PC-3 (cell line): ENCODE data around the gene DHRS7. TPM values are rescaled to one million over a fixed set of nuclear protein-coding genes. Genes with fewer than 3 reads are reported as not detected.

Experiments
- ATAC-seq: fragments of 200-7000 bp; cut with Tn5 transposase; 2 replicates; pipeline ENCODE4 v1.9.1; 2020; ENCODE audit warnings: mild to moderate bottlenecking, moderate library complexity
- BruUV-seq: library from RNA; stranded (reverse); fragments of 400-500 nt; replicated peaks from 2 replicates; lab custom pipeline; 2021; lab: Mats Ljungman, UMichigan
- CTCF ChIA-PET: fragments of 300-600 bp; sonication (Branson Sonifier 250); formaldehyde crosslinking; loops from one replicate; lab custom pipeline; 2022; ENCODE audit warnings: antibody characterized with exemption; lab: Charles Lee
- POLR2A ChIA-PET: fragments of 300-600 bp; sonication (Branson Sonifier 250); formaldehyde crosslinking; loops from one replicate; lab custom pipeline; 2022; ENCODE audit warnings: antibody characterized with exemption; ENCODE audit not compliant: unreplicated experiment; lab: Charles Lee
- DNase-seq: peaks from one replicate; pipeline ENCODE4 v3.0.0-alpha.2; 2015
- H2AFZ ChIP-seq: fragments of 300-600 bp; sonication (generic); 2 replicates; pipeline ENCODE4 v1.6.0; 2016; ENCODE audit warnings: antibody characterized with exemption, low read length
- H3F3A ChIP-seq: fragments of 300-600 bp; sonication (generic); one replicate; pipeline ENCODE4 v1.6.0; 2017; ENCODE audit warnings: antibody characterized with exemption, low read length, control low read depth, mild to moderate bottlenecking; ENCODE audit not compliant: unreplicated experiment
- H3K27ac ChIP-seq: fragments of 300-600 bp; sonication (generic); 2 replicates; pipeline ENCODE4 v1.5.1; 2016; ENCODE audit warnings: mild to moderate bottlenecking, low read length
- H3K27me3 ChIP-seq: fragments of 300-600 bp; sonication (generic); 2 replicates; pipeline ENCODE4 v1.6.1; 2016; ENCODE audit warnings: low read length, mixed read lengths
- H3K36me3 ChIP-seq: fragments of 300-600 bp; sonication (generic); 2 replicates; pipeline ENCODE4 v1.6.1; 2016; ENCODE audit warnings: low read depth, mixed run types, low read length, mixed read lengths
- H3K4me1 ChIP-seq: fragments of 300-600 bp; sonication (generic); 2 replicates; pipeline ENCODE4 v1.5.1; 2016; ENCODE audit warnings: low read length; ENCODE audit not compliant: insufficient read depth
- H3K4me2 ChIP-seq: fragments of 300-600 bp; sonication (generic); 2 replicates; pipeline ENCODE4 v1.6.0; 2016; ENCODE audit warnings: low read length
- H3K4me3 ChIP-seq: fragments of 300-600 bp; sonication (generic); 2 replicates; pipeline ENCODE4 v1.5.1; 2016; ENCODE audit warnings: mild to moderate bottlenecking, low read length, mixed read lengths
- H3K79me2 ChIP-seq: fragments of 300-600 bp; sonication (generic); 2 replicates; pipeline ENCODE4 v1.6.1; 2017; ENCODE audit warnings: low read length, mixed read lengths
- H3K9ac ChIP-seq: fragments of 300-600 bp; sonication (generic); 2 replicates; pipeline ENCODE4 v1.6.0; 2016; ENCODE audit warnings: mild to moderate bottlenecking, low read length
- H3K9me2 ChIP-seq: fragments of 300-600 bp; sonication (generic); replicated peaks from 2 replicates; pipeline ENCODE4 v1.6.1; 2016; ENCODE audit warnings: mixed run types, low read length, mixed read lengths
- H3K9me3 ChIP-seq: fragments of 300-600 bp; sonication (generic); 2 replicates; pipeline ENCODE4 v1.6.1; 2016; ENCODE audit warnings: low read length, mixed read lengths
- H4K20me1 ChIP-seq: fragments of 300-600 bp; sonication (generic); 2 replicates; pipeline ENCODE4 v1.6.1; 2016; ENCODE audit warnings: low read length, mixed read lengths
- CTCF ChIP-seq: fragments of 300-600 bp; sonication (generic); conservative IDR thresholded peaks from 2 replicates; pipeline ENCODE4 v1.5.1; 2017; ENCODE audit warnings: antibody characterized with exemption, low read depth, mild to moderate bottlenecking, low read length
- EZH2 ChIP-seq: fragments of 300-600 bp; sonication (generic); IDR thresholded peaks from one replicate; pipeline ENCODE4 v1.6.1; 2017; ENCODE audit warnings: antibody characterized with exemption, mild to moderate bottlenecking, low read length; ENCODE audit not compliant: unreplicated experiment
- EZH2phosphoT487 ChIP-seq: fragments of 300-600 bp; sonication (generic); IDR thresholded peaks from 2 replicates; pipeline ENCODE4 v1.6.1; 2018; ENCODE audit warnings: mild to moderate bottlenecking, antibody characterized with exemption, low read length, borderline replicate concordance
- intact Hi-C: fragments of 100-400 bp; cut with micrococcal nuclease; formaldehyde crosslinking; loops from 2 replicates; pipeline ENCODE4 v1.9.0; 2023
- total RNA-seq: library from RNA; depleted of rRNA; stranded (reverse); fragments of >200 nt; gene quantifications from 2 replicates; pipeline ENCODE4 v1.2.3, GENCODE V29; 2014

The DHRS7 gene
- total RNA-seq, 1 experiment from 2014 or later: 236 TPM

DNA sequence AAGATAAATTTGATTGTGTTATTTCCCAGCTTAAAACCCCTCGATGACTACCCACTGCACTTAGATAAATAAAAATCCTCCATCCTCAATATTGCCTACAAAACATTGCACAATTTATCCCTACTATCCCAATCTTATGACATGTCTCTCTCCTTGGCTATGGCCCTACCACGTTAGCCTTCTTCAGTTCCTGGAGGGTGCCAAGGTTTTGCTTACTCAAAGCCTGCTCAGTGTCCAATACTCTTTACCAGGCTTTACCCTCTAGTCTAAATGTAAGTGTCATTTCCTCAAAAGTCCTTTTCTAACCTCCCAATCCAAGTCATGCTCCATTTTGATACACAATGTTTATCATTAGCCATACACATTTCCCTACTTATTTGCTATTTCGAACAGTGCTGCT lies 48.8 kb upstream of the DHRS7 start:
- Histone ChIP-seq H3K4me1 (no peaks in the 10 kb centered on the region), H2AFZ (no peak overlapping the region), H3F3A (no peaks in the 10 kb centered on the region), H3K9ac (no peak overlapping the region), H3K4me3 (no peak overlapping the region), H3K27ac (no peak overlapping the region), H3K79me2 (no peaks in the 10 kb centered on the region), H3K9me3 (no peaks in the 10 kb centered on the region), H3K27me3 (peaks cover 4% of the 10 kb centered on the region; the same call in 1 of the 2 replicates), H3K4me2 (no peak overlapping the region), H3K9me2 (0 out of 2 replicates have a peak, but pooled peaks cover 7% of the 10 kb centered on the region), H4K20me1 (no peaks in the 10 kb centered on the region), H3K36me3 (no peaks in the 10 kb centered on the region)
- TF ChIP-seq EZH2phosphoT487 (no peak), EZH2 (no peak), CTCF (no peak)
- CTCF ChIA-PET: no interaction called here
- DNase-seq: no peak
- POLR2A ChIA-PET: no interaction called here
- no TSS peak for BruUV-seq
- intact Hi-C loops: no loop called here
- ATAC-seq: no peak

DNA sequence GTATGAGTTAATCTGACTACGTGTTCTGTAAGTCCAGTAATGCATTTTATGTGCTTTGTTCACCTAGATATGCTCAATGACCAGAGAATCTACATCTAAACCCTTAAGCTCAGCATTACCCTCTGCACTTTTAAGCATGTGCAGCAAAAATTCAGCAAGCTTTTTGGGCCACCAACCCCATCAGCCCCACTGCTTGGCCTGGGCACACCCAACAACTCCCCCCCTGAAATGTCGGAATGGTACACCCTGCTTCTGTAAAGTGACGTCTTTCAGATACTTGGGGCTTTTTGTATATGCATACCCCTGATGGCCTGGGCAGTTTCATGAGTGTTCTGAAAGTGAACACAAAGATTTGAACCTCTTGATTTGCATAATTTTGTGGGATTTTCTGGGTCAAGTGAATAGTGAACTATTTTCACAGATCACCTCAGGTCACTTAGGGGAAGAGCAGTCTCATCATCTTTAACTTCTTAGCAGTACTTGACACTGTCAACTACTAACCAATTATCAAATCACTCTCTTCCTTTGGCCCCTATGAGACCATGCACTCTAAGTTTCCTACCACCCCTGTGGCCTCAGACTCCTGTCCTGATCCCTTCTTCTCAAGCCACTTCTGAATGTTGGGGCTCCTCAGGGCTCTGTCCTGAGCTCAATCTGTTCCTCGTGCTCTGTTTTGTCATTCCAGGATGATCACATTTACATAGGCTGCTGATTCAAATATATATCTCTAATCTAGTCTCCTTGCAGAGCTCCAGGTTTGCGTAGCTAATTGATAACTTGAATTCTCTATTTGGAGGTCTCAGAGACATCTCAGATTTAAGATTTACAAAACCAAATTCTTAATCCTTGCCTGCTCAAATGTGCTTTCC lies 47.5 kb upstream of the DHRS7 start:
- intact Hi-C loops: no loop called here
- Histone ChIP-seq H3K36me3 (no peaks in the 10 kb centered on the region), H3K27me3 (peaks cover 15% of the 10 kb centered on the region), H3K4me1 (no peaks in the 10 kb centered on the region), H4K20me1 (no peaks in the 10 kb centered on the region), H3K27ac (no peak overlapping the region), H3K9ac (no peak overlapping the region), H3K4me3 (no peak overlapping the region), H3K4me2 (no peak overlapping the region), H3K79me2 (no peaks in the 10 kb centered on the region), H3K9me3 (no peaks in the 10 kb centered on the region), H2AFZ (no peak overlapping the region), H3K9me2 (0 out of 2 replicates have a peak, but pooled peaks cover 7% of the 10 kb centered on the region), H3F3A (no peaks in the 10 kb centered on the region)
- ChIA-PET POLR2A (no interaction called here), CTCF (no interaction called here)
- TF ChIP-seq CTCF (no peak), EZH2phosphoT487 (no peak), EZH2 (no peak)
- ATAC-seq (no peak), DNase-seq (no peak)
- BruUV-seq: no TSS peak

DNA sequence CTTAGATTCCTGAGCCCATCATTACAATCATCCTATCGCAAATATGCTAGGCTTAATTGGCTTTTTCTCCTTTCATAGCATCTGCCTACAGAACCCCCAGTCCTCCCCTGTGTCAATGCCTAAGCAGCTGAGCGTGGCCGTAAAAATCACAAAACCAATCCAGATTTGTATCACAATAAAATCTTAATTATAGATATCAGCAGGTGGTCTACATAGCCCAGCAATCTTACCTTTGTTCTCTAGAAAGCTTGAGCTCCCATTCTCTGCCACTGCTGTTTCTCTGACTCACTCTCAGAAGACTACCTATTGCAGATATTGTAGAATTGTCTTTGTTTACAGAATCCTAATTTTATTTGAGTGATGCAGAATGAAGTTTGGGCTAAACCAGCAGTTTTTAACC lies 46.0 kb upstream of the DHRS7 start:
- intact Hi-C loops: no loop called here
- Histone ChIP-seq H3K4me3 (no peak overlapping the region), H3K36me3 (no peaks in the 10 kb centered on the region), H2AFZ (no peak overlapping the region), H3K9me2 (0 out of 2 replicates have a peak, but pooled peaks cover 7% of the 10 kb centered on the region), H3K79me2 (no peaks in the 10 kb centered on the region), H3K4me1 (no peaks in the 10 kb centered on the region), H3F3A (no peaks in the 10 kb centered on the region), H3K9ac (no peak overlapping the region), H3K9me3 (no peaks in the 10 kb centered on the region), H4K20me1 (no peaks in the 10 kb centered on the region), H3K27me3 (peaks cover 31% of the 10 kb centered on the region), H3K27ac (no peak overlapping the region), H3K4me2 (no peak overlapping the region)
- ChIA-PET POLR2A (interaction anchor here (0.5 kb wide), 1 partner anchor 20 kb away, joined by 4 read pairs; no protein-coding TSS in a partner anchor), CTCF (interaction anchor here (0.6 kb wide), 1 partner anchor 131 kb away, joined by 5 read pairs; no protein-coding TSS in a partner anchor)
- TF ChIP-seq EZH2phosphoT487 (no peak), CTCF (no peak), EZH2 (no peak)
- BruUV-seq: no TSS peak
- peak; percentile 20; the same call in 1 of the 2 replicates for ATAC-seq
- DNase-seq: no peak
